Neural progenitor cell (in vitro differentiated cells): ENCODE results near the gene SLC2A8. TPM values are rescaled to one million over a fixed set of nuclear protein-coding genes. Genes with fewer than 3 reads are reported as not detected.

Source experiments
- DNase-seq: peaks from one replicate; pipeline ENCODE4 v3.0.0-alpha.2; 2016; ENCODE audit warnings: low spot score
- H2AFZ ChIP-seq: fragments of 200-600 bp; sonication (generic); replicated peaks from 2 replicates; pipeline ENCODE4 v1.6.1; 2016; ENCODE audit warnings: antibody characterized with exemption
- H3F3A ChIP-seq: fragments of 200-600 bp; sonication (generic); 2 replicates; pipeline ENCODE4 v1.6.1; 2016; ENCODE audit warnings: antibody characterized with exemption, low read depth
- H3K27ac ChIP-seq: fragments of 200-600 bp; sonication (generic); 2 replicates; pipeline ENCODE4 v1.5.1; 2016; ENCODE audit warnings: mild to moderate bottlenecking
- H3K27me3 ChIP-seq: fragments of 200-600 bp; sonication (generic); 2 replicates; pipeline ENCODE4 v1.6.1; 2016; ENCODE audit warnings: mild to moderate bottlenecking, moderate library complexity
- H3K36me3 ChIP-seq: fragments of 200-600 bp; sonication (generic); 2 replicates; pipeline ENCODE4 v1.5.1; 2016
- H3K4me1 ChIP-seq: fragments of 200-600 bp; sonication (generic); 2 replicates; pipeline ENCODE4 v1.6.1; 2016; ENCODE audit warnings: mixed run types
- H3K4me2 ChIP-seq: fragments of 200-600 bp; sonication (generic); 2 replicates; pipeline ENCODE4 v1.6.1; 2016
- H3K4me3 ChIP-seq: fragments of 200-600 bp; sonication (generic); 2 replicates; pipeline ENCODE4 v1.5.1; 2016
- H3K79me2 ChIP-seq: fragments of 200-600 bp; sonication (generic); 2 replicates; pipeline ENCODE4 v1.6.1; 2016; ENCODE audit warnings: low read depth
- H3K9ac ChIP-seq: fragments of 200-600 bp; sonication (generic); 2 replicates; pipeline ENCODE4 v1.6.1; 2016
- H3K9me3 ChIP-seq: fragments of 200-600 bp; sonication (generic); 2 replicates; pipeline ENCODE4 v1.5.1; 2016; ENCODE audit warnings: low read depth
- H4K20me1 ChIP-seq: fragments of 200-600 bp; sonication (generic); 2 replicates; pipeline ENCODE4 v1.6.1; 2016; ENCODE audit warnings: low read depth
- H3K27ac Mint-ChIP-seq: 3 replicates; pipeline ENCODE4 v1.8.0; 2021; ENCODE audit warnings: mixed read lengths
- H3K27me3 Mint-ChIP-seq: 2 replicates; pipeline ENCODE4 v1.8.0; 2022; ENCODE audit warnings: low read depth, mild to moderate bottlenecking, inconsistent platforms, moderate library complexity, mixed read lengths; ENCODE audit not compliant: insufficient read depth
- H3K36me3 Mint-ChIP-seq: 3 replicates; pipeline ENCODE4 v1.8.0; 2021; ENCODE audit warnings: mixed read lengths
- H3K4me1 Mint-ChIP-seq: 3 replicates; pipeline ENCODE4 v1.8.0; 2021; ENCODE audit warnings: mixed read lengths
- H3K4me3 Mint-ChIP-seq: 3 replicates; pipeline ENCODE4 v1.8.0; 2021; ENCODE audit warnings: mild to moderate bottlenecking, moderate library complexity, mixed read lengths
- H3K9me3 Mint-ChIP-seq: 3 replicates; pipeline ENCODE4 v1.8.0; 2020; ENCODE audit warnings: mixed read lengths
- EZH2 ChIP-seq: fragments of 200-600 bp; sonication (generic); IDR thresholded peaks from 2 replicates; pipeline ENCODE4 v1.6.1; 2017; ENCODE audit warnings: antibody characterized with exemption, mild to moderate bottlenecking, moderate library complexity
- EZH2phosphoT487 ChIP-seq: fragments of 200-600 bp; sonication (generic); IDR thresholded peaks from 2 replicates; pipeline ENCODE4 v1.6.1; 2017; ENCODE audit warnings: antibody characterized with exemption
- total RNA-seq: library from RNA; depleted of rRNA; stranded (reverse); fragments of >200 nt; gene quantifications from 2 replicates; pipeline ENCODE4 v1.2.3, GENCODE V29; 2015; ENCODE audit warnings: low replicate concordance
- TF ChIP-seq, protein P1 (sequence below): fragments of 200-600 bp; sonication (generic); IDR thresholded peaks from 2 replicates; pipeline ENCODE4 v1.5.1; 2017; ENCODE audit warnings: antibody characterized with exemption, mild to moderate bottlenecking

SLC2A8 gene
- total RNA-seq, 1 donor from 2014 or later = 9.4 TPM

DNA sequence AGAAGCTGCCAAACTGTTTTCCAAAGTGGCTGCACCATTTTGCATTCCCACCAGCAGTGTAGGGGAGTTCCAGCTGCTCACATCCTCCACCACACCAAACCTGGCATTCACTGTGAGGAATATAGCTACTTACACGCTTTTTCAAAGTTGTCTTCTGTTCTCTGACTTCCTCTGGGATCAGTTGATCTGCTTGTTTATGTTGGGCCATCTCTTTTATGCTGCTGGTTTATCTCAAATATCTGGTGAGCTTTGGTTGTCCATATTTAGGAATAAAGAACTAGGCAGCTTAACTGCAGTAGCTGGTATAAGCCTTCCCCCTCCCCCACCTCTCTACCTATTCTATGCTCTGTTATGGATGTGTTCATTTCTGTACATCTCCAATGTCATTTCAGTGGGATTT is 18.7 kb downstream of the SLC2A8 start:
- Histone ChIP-seq H3K4me2 (no peak overlapping the region), H3K27me3 (no peaks in the 10 kb centered on the region), H3K27ac (no peak overlapping the region), H3F3A (no peaks in the 10 kb centered on the region), H3K4me3 (no peak overlapping the region), H3K36me3 (no peaks in the 10 kb centered on the region), H3K79me2 (no peaks in the 10 kb centered on the region), H4K20me1 (no peaks in the 10 kb centered on the region), H3K9ac (no peak overlapping the region), H2AFZ (no peak overlapping the region), H3K9me3 (no peaks in the 10 kb centered on the region), H3K4me1 (peaks cover 5% of the 10 kb centered on the region)
- peaks cover 9% of the 10 kb centered on the region for H3K36me3 Mint-ChIP-seq
- H3K4me1 Mint-ChIP-seq = no peaks in the 10 kb centered on the region
- no peak overlapping the region for H3K4me3 Mint-ChIP-seq
- TF ChIP-seq EZH2 = no peak
- no peak for TF ChIP-seq EZH2phosphoT487
- TF ChIP-seq, protein P1, sequence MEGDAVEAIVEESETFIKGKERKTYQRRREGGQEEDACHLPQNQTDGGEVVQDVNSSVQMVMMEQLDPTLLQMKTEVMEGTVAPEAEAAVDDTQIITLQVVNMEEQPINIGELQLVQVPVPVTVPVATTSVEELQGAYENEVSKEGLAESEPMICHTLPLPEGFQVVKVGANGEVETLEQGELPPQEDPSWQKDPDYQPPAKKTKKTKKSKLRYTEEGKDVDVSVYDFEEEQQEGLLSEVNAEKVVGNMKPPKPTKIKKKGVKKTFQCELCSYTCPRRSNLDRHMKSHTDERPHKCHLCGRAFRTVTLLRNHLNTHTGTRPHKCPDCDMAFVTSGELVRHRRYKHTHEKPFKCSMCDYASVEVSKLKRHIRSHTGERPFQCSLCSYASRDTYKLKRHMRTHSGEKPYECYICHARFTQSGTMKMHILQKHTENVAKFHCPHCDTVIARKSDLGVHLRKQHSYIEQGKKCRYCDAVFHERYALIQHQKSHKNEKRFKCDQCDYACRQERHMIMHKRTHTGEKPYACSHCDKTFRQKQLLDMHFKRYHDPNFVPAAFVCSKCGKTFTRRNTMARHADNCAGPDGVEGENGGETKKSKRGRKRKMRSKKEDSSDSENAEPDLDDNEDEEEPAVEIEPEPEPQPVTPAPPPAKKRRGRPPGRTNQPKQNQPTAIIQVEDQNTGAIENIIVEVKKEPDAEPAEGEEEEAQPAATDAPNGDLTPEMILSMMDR = no peak
- no peak overlapping the region for H3K27ac Mint-ChIP-seq
- peaks cover 8% of the 10 kb centered on the region for H3K27me3 Mint-ChIP-seq
- DNase-seq = no peak
- no peaks in the 10 kb centered on the region for H3K9me3 Mint-ChIP-seq

- Mint-ChIP-seq H3K27me3 (peaks cover 8% of the 10 kb centered on the region), H3K4me3 (no peak overlapping the region), H3K4me1 (peaks cover 4% of the 10 kb centered on the region), H3K27ac (no peak overlapping the region), H3K9me3 (no peaks in the 10 kb centered on the region), H3K36me3 (peaks cover 9% of the 10 kb centered on the region)
- DNase-seq = no peak
- H3K4me3 ChIP-seq = no peak overlapping the region
- peaks cover 6% of the 10 kb centered on the region for H3K79me2 ChIP-seq
- no peak overlapping the region for H3K27ac ChIP-seq
- peaks cover 6% of the 10 kb centered on the region for H3K4me1 ChIP-seq
- H4K20me1 ChIP-seq = no peaks in the 10 kb centered on the region
- no peaks in the 10 kb centered on the region for H3K36me3 ChIP-seq
- no peak overlapping the region for H3K4me2 ChIP-seq
- H3K9me3 ChIP-seq = no peaks in the 10 kb centered on the region
- H3K27me3 ChIP-seq = no peaks in the 10 kb centered on the region
- no peak overlapping the region for H2AFZ ChIP-seq
- H3F3A ChIP-seq = no peaks in the 10 kb centered on the region
- TF ChIP-seq EZH2phosphoT487 (no peak), EZH2 (no peak)
- TF ChIP-seq, protein P1 = no peak
- no peak overlapping the region for H3K9ac ChIP-seq
Measured at GRCh38 chr9:127417131-127418036, 20.4 kb downstream of the SLC2A8 start.

- no peak overlapping the region for H3K27ac Mint-ChIP-seq
- peaks cover 11% of the 10 kb centered on the region for H3K4me1 Mint-ChIP-seq
- Histone ChIP-seq H2AFZ (no peak overlapping the region), H3K4me2 (no peak overlapping the region), H3K79me2 (peaks cover 13% of the 10 kb centered on the region), H3K9ac (no peak overlapping the region), H3K9me3 (no peaks in the 10 kb centered on the region), H3F3A (no peaks in the 10 kb centered on the region), H3K4me3 (no peak overlapping the region), H3K27me3 (no peaks in the 10 kb centered on the region), H3K36me3 (no peaks in the 10 kb centered on the region), H3K4me1 (peaks cover 12% of the 10 kb centered on the region), H4K20me1 (no peaks in the 10 kb centered on the region), H3K27ac (no peak overlapping the region)
- H3K27me3 Mint-ChIP-seq = peaks cover 8% of the 10 kb centered on the region
- DNase-seq = peak; percentile 59
- H3K9me3 Mint-ChIP-seq = no peaks in the 10 kb centered on the region
- TF ChIP-seq, protein P1 = peak; percentile 44
- TF ChIP-seq EZH2 = no peak
- H3K36me3 Mint-ChIP-seq = peaks cover 9% of the 10 kb centered on the region
- no peak overlapping the region for H3K4me3 Mint-ChIP-seq
Measured at GRCh38 chr9:127418037-127418471, 21.1 kb downstream of the SLC2A8 start.
